Heart right ventricle (tissue), 16 donors: Measurements from ENCODE around the gene SETD1A. TPM values are rescaled to one million over a fixed set of nuclear protein-coding genes. Genes with fewer than 3 reads are reported as not detected.

Experiments used
- ATAC-seq, 8 donors: fragments of 200-7000 bp; cut with Tn5 transposase; one replicate each; pipeline ENCODE4 v1.9.1; 2020; ENCODE audit warnings: mild to moderate bottlenecking in 8 of 8, moderate library complexity in 8 of 8, moderate number of reproducible peaks in 1 of 8
- DNase-seq, 2 donors: peaks; one replicate each; pipeline ENCODE4 v3.0.0-alpha.2; 2020
- H3K27ac ChIP-seq, 10 donors: fragments of 200-600 bp; sonication (generic) in 2 of 10; one replicate each; pipeline versions ENCODE4 v1.5.0 to v1.8.0; 2020 to 2022; ENCODE audit warnings: mild to moderate bottlenecking in 3 of 10
- H3K27me3 ChIP-seq, 7 donors: fragments of 200-600 bp; one replicate each; pipeline ENCODE4 v1.8.0; 2021 to 2022; ENCODE audit warnings: mild to moderate bottlenecking in 2 of 7
- H3K36me3 ChIP-seq, 9 donors: fragments of 200-600 bp; sonication (generic) in 1 of 9; one replicate each; pipeline versions ENCODE4 v1.5.0 to v1.8.0; 2020 to 2022; ENCODE audit warnings: mild to moderate bottlenecking in 2 of 9
- H3K4me1 ChIP-seq, 9 donors: fragments of 200-600 bp; sonication (generic) in 1 of 9; one replicate each; pipeline versions ENCODE4 v1.5.0 to v1.8.0; 2020 to 2022; ENCODE audit warnings: mild to moderate bottlenecking in 4 of 9
- H3K4me3 ChIP-seq, 10 donors: fragments of 200-600 bp; sonication (generic) in 2 of 10; one replicate each; pipeline versions ENCODE4 v1.5.0 to v1.8.0; 2020 to 2022; ENCODE audit warnings: mild to moderate bottlenecking in 7 of 10, moderate library complexity in 2 of 10
- H3K9me3 ChIP-seq, 11 donors: fragments of 200-600 bp in 10 of 11; sonication (generic) in 2 of 11; one replicate each; pipeline versions ENCODE4 v1.5.0 to v1.8.0; 2013 to 2022; ENCODE audit warnings: mild to moderate bottlenecking in 2 of 11, control low read depth in 1 of 11, moderate library complexity in 1 of 11
- WGBS, 2 donors: extraction: QIAGEN DNeasy Blood & Tissue Kit; methylation state at CpG; one replicate each; pipeline ENCODE4 v1.1.7; 2013; ENCODE audit warnings: inconsistent platforms in 1 of 2; 5-methylcytosine and 5-hydroxymethylcytosine counted together
- intact Hi-C, 10 donors: fragments of 100-400 bp; cut with DNase I; formaldehyde crosslinking; loops; one replicate each; pipeline versions ENCODE4 v1.11.1 to v1.14.2; 2022
- polyA plus RNA-seq, 2 donors: library from polyadenylated mRNA; stranded (reverse); fragments of 200-250 nt; gene quantifications; one replicate each; pipeline ENCODE4 v1.2.3, GENCODE V29; 2013
- total RNA-seq, 10 donors: library from RNA; stranded (reverse); fragmentation: NEBNext Ultra II Directional in 3 of 10; extraction: Animal tissue kit (Norgen Biotek cat#: 25700) in 3 of 10; gene quantifications; one replicate each; pipeline versions ENCODE4 v1.2.1 to v1.2.4, GENCODE V29; 2021 to 2023
- TF ChIP-seq, protein P1 (sequence below), 9 donors: fragments of 200-600 bp; sonication (generic) in 2 of 9; IDR thresholded peaks; one replicate each; pipeline versions ENCODE4 v1.5.0 to v1.8.0; 2021 to 2022; ENCODE audit warnings: antibody characterized with exemption in 9 of 9, mild to moderate bottlenecking in 5 of 9, moderate library complexity in 1 of 9
- donor health status: Arrhythmogenic right ventricular cardiomyopathy.
- donor health status: ischemic (EF 13 %, LVEDD 7.1; RV severe dilation, severe dysfunction).
- donor health status: healthy with polysubstance abuse.
- donor health status: DM: no; HTN: yes; CAD: no.
- donor health status: DM: no; HTN: no; CAD: no.
- donor health status: ischemic (EF 25% LVEDD 6.9; RV normal size, moderate dysfunction).
- donor health status: ischemic (EF 25% LVEDD 5.7; RV mildly dilated, moderate dysfunction).
- donor health status: healthy.
- donor health status: DM: yes; HTN: yes; CAD: no.
- donor health status: Ischemic cardiomyopathy.
- donor health status: ischemic (EF 35%, LVEDD 5.7; RV mildly dilated, moderate dysfunction).
- donor health status: nonischemic (EF 11% LVEDD 7.7; RV severe dilation, severe dysfunction).
- donor health status: DM: yes; HTN: yes; CAD: no.
- donor health status: PGD.
- donor health status: ischemic (EF 29% LVEDD 5.4; RV normal size, mild dysfunction).
- donor health status: nonischemic (EF 23%, LVEDD 6.1; RV moderate dilation, normal function).

The SETD1A gene
- total and polyA plus RNA-seq, 12 donors: 5.8 to 11.4 (median 9.2) TPM

DNA sequence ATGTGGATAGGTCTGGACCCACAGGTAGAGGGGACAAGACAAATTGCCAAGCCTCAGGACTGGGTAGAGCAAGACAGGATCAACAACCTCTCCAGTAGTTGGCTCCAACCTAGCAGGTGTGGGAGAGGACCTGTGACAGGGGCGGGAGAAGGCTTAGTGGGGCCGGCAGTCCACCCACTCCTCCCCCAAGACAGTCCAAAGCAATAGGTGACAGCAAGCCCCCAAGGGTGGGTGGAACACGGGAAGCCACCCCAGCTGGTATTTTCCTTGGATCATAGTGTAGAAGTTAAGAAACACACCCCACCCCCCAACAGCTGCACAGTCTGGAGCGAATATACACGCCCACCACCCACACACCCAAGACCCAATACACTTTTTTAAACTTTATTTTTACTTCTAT is 71.7 kb downstream of the SETD1A start:
- Histone ChIP-seq H3K27me3 (no peaks in the 10 kb centered on the region), H3K36me3 (peaks cover 0 to under 1% (median 0%) of the 10 kb centered on the region in 9 donors), H3K4me3 (no peak overlapping the region), H3K4me1 (peaks cover 0 to 24% (median 9%) of the 10 kb centered on the region in 9 donors), H3K27ac (no peak overlapping the region), H3K9me3 (no peaks in the 10 kb centered on the region)
- DNase-seq (no peak), ATAC-seq (no peak)
- intact Hi-C loops: loop anchor here in 1 of 10 donors (5.0 kb wide), 1 partner anchor 42 kb away; the partner anchor contains the start of gene HSD3B7
- TF ChIP-seq, protein P1, sequence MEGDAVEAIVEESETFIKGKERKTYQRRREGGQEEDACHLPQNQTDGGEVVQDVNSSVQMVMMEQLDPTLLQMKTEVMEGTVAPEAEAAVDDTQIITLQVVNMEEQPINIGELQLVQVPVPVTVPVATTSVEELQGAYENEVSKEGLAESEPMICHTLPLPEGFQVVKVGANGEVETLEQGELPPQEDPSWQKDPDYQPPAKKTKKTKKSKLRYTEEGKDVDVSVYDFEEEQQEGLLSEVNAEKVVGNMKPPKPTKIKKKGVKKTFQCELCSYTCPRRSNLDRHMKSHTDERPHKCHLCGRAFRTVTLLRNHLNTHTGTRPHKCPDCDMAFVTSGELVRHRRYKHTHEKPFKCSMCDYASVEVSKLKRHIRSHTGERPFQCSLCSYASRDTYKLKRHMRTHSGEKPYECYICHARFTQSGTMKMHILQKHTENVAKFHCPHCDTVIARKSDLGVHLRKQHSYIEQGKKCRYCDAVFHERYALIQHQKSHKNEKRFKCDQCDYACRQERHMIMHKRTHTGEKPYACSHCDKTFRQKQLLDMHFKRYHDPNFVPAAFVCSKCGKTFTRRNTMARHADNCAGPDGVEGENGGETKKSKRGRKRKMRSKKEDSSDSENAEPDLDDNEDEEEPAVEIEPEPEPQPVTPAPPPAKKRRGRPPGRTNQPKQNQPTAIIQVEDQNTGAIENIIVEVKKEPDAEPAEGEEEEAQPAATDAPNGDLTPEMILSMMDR (IDR thresholded peaks at IDR 0.05): no peak
- 78 to 80% methylated on average over 5 of the region's 5 CpGs for WGBS, 2 donors

DNA sequence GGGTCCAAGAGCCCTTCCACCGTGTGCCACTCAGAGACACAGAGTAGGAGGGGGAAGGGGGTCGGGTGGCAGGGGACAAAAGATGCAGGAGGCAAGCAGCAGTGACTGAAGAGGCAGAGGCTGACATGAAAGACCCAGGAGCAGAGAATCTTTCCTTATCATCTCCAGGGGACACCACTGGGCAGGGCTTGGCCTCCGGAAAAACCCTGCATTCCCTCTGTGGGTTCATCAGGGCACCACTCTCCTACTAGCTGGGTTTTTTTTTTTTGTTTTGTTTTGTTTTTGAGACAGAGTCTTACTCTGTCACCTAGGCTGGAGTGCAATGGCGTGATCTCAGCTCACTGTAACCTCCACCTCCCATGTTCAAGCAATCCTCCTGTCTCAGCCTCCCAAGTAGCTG is 73.7 kb downstream of the SETD1A start:
- H3K4me3 ChIP-seq: no peak overlapping the region
- H3K36me3 ChIP-seq: peaks cover 0 to 20% (median 7%) of the 10 kb centered on the region in 9 donors
- peak overlapping the region in 1 of 10 donors; percentile 97 for H3K27ac ChIP-seq
- H3K27me3 ChIP-seq: no peaks in the 10 kb centered on the region
- intact Hi-C loops: loop anchor here in 8 of 10 donors (5.0 to 10.0 kb wide), 8 partner anchors 39 to 111 kb away; partner anchors contain the start of genes ZNF646 (in 4 of the 8), ZNF668 (in 4 of the 8), HSD3B7 (in 3 of the 8) and SETD1A (in 1 of the 8)
- DNase-seq (no peak), ATAC-seq (no peak)
- TF ChIP-seq, protein P1 (IDR thresholded peaks at IDR 0.05): no peak
- H3K9me3 ChIP-seq: no peaks in the 10 kb centered on the region
- WGBS, 2 donors: 74 to 82% methylated on average over 4 of the region's 4 CpGs
- peaks cover 0 to 32% (median 20%) of the 10 kb centered on the region in 9 donors for H3K4me1 ChIP-seq

DNA sequence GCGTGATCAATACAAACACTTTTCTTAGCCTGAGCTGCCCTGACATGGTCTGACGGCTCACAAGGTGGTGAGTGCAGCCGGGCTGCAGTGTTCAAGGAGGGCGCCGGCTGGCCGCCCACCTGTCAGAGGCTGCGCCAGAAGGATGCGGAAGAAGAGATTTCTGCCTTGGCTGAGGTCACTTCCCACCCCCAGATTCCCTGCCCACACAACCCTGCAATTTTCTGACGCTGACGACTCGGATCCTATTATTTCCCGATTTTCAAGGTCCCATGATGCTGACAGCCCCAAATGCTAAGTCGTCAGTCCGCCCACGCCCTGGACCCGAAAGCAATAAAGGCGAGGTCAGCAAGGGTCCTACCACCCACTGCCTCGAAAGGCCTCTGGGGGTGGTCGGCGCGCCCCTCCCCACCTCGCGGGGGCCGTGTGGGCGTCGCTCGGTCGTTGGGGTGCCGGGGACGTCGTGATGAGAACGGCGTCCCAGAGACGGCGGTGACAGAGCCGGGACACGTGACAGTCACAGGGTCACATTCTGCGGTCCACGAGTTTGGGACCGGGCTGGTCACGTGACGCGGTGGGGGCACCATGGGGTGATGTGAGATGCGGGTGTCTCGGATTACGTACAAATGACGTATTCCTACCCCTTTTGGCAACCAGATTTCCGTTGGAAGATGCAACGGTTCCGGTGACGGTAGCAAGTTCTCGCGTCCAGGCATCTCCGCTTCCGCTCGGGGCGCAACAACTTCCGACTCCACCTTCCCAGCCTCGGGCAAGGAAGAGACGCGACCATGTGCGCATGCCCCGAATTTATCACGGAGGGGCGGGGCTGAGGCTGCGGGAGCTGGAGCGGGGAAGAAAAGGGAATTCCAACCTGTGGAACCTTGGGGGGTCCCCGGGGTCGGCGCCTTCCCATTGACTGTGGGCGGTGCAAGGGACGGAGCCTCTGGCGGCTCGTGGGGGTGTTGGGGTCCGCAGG is 75.5 kb downstream of the SETD1A start, which contains the start of gene STX4:
Gene STX4, plus strand, starts transcription at position 823 of the 973 bp plus-strand sequence. CDS start 248 bp downstream, outside the sequence.
- peak; percentile 98 to 99 for DNase-seq
- H3K27me3 ChIP-seq: no peaks in the 10 kb centered on the region
- intact Hi-C loops: loop anchor here in 8 of 10 donors (1.0 to 10.0 kb wide), 13 partner anchors 36 to 426 kb away; partner anchors contain the start of genes ZNF646 (in 7 of the 8), ZNF668 (in 7 of the 8), HSD3B7 (in 3 of the 8) and ARMC5 (in 1 of the 8)
- peak within 1 kb of the TSS; percentile 74 to 96 (median 90) for H3K4me3 ChIP-seq
- TF ChIP-seq, protein P1 (IDR thresholded peaks at IDR 0.05): peak in 1 of 9 donors; percentile 13
- H3K36me3 ChIP-seq: peaks cover 0 to 38% (median 10%) of the 10 kb centered on the region in 9 donors
- H3K9me3 ChIP-seq: no peaks in the 10 kb centered on the region
- H3K27ac ChIP-seq: peak within 1 kb of the TSS; percentile 90 to 99 (median 96)
- H3K4me1 ChIP-seq: peaks cover 0 to 40% (median 20%) of the 10 kb centered on the region in 9 donors
- ATAC-seq: peak; percentile 92 to 98 (median 96)
- 0 to 1% methylated on average over 75 of the region's 75 CpGs for WGBS, 2 donors
